Neural progenitor cell (in vitro differentiated cells): ENCODE data around the gene EXD3.

Experiments used
- CTCF ChIP-seq: fragments of 200-600 bp; sonication (generic); IDR thresholded peaks from 2 replicates; pipeline ENCODE4 v1.5.1; 2017; ENCODE audit warnings: antibody characterized with exemption, mild to moderate bottlenecking
- EZH2 ChIP-seq: fragments of 200-600 bp; sonication (generic); IDR thresholded peaks from 2 replicates; pipeline ENCODE4 v1.6.1; 2017; ENCODE audit warnings: antibody characterized with exemption, mild to moderate bottlenecking, moderate library complexity
- EZH2phosphoT487 ChIP-seq: fragments of 200-600 bp; sonication (generic); IDR thresholded peaks from 2 replicates; pipeline ENCODE4 v1.6.1; 2017; ENCODE audit warnings: antibody characterized with exemption

GRCh38 chr9:137432687-137433348, 9.9 kb upstream of the EXD3 start:
- TF ChIP-seq CTCF (no peak), EZH2 (no peak), EZH2phosphoT487 (no peak)
